ENCODE results near the gene ZNF423. TPM values are rescaled to one million over a fixed set of nuclear protein-coding genes. Genes with fewer than 3 reads are reported as not detected.

ZNF423 gene
- total RNA-seq, 1 experiment from 2014 or later, result 0.49 TPM

GRCh38 chr16:49473773-49474172 lies 382.1 kb downstream of the ZNF423 start:
- DNase-seq (ENCODE audit: low read depth, low spot score) (no peak), ATAC-seq (no peak)
- Histone ChIP-seq H3K4me3 (ENCODE audit: low read depth in 2 of 2, low read length in 2 of 2) (no peak overlapping the region), H3K27me3 (ENCODE audit: control insufficient read depth, insufficient read depth, low read length) (no peaks in the 10 kb centered on the region), H3K27ac (ENCODE audit: low read length) (no peak overlapping the region), H3K9me3 (ENCODE audit: control insufficient read depth, insufficient read depth, low read depth, low read length) (no peaks in the 10 kb centered on the region), H3K36me3 (ENCODE audit: control insufficient read depth, insufficient read depth, low read length) (no peaks in the 10 kb centered on the region), H3K4me1 (ENCODE audit: control insufficient read depth, insufficient read depth, low read length) (no peaks in the 10 kb centered on the region)
- ChIA-PET CTCF (interaction anchor here (0.7 kb wide), 1 partner anchor 362 kb away, joined by 4 read pairs; no protein-coding TSS in a partner anchor), POLR2A (no interaction called here)
- no TSS peak for BruUV-seq (replicated peaks)
- intact Hi-C loops (cut with micrococcal nuclease; ENCODE audit: unreplicated experiment), result no loop called here
- in situ Hi-C loops (cut with HindIII; ENCODE audit: low pct_unique_long_range_greater_than_20kb, low sequenced_read_pairs), result no loop called here
- TF ChIP-seq SIN3A (IDR thresholded peaks at IDR 0.05; ENCODE audit: borderline replicate concordance, insufficient read depth, low read depth, low read length), result no peak
- TF ChIP-seq TCF7L2 (IDR thresholded peaks at IDR 0.05; ENCODE audit: low read depth, low read length), result no peak
- TF ChIP-seq, protein P1, sequence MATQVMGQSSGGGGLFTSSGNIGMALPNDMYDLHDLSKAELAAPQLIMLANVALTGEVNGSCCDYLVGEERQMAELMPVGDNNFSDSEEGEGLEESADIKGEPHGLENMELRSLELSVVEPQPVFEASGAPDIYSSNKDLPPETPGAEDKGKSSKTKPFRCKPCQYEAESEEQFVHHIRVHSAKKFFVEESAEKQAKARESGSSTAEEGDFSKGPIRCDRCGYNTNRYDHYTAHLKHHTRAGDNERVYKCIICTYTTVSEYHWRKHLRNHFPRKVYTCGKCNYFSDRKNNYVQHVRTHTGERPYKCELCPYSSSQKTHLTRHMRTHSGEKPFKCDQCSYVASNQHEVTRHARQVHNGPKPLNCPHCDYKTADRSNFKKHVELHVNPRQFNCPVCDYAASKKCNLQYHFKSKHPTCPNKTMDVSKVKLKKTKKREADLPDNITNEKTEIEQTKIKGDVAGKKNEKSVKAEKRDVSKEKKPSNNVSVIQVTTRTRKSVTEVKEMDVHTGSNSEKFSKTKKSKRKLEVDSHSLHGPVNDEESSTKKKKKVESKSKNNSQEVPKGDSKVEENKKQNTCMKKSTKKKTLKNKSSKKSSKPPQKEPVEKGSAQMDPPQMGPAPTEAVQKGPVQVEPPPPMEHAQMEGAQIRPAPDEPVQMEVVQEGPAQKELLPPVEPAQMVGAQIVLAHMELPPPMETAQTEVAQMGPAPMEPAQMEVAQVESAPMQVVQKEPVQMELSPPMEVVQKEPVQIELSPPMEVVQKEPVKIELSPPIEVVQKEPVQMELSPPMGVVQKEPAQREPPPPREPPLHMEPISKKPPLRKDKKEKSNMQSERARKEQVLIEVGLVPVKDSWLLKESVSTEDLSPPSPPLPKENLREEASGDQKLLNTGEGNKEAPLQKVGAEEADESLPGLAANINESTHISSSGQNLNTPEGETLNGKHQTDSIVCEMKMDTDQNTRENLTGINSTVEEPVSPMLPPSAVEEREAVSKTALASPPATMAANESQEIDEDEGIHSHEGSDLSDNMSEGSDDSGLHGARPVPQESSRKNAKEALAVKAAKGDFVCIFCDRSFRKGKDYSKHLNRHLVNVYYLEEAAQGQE (IDR thresholded peaks at IDR 0.05; ENCODE audit: insufficient read depth in 1 of 2, low read depth in 2 of 2, low read length in 1 of 2), result no peak
- no peak for TF ChIP-seq POLR2AphosphoS5 (IDR thresholded peaks at IDR 0.05; ENCODE audit: low read depth, low read length)
- no peak for TF ChIP-seq CTCF (IDR thresholded peaks at IDR 0.05)

DNA sequence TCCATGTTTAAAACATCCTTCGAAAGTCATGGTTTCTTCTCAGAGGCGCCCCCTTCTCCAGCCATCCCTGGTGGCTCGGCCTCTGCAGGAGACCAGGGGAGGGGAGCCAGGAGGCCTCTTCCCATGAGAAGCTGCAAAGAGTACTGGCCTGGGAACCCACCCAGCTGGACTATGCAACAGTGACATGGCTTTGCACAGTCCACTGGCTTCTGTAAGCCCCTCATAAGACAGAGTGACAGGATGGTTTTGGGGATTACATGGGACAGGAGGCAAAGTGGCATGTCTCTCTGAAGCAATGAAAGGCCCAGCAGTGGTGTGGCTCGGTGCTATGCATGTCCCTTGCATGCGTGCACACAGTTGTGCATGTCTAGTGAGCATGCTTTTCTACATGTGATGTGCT lies 382.8 kb downstream of the ZNF423 start:
- Histone ChIP-seq H3K4me1 (ENCODE audit: control insufficient read depth, insufficient read depth, low read length) (no peaks in the 10 kb centered on the region), H3K9me3 (ENCODE audit: control insufficient read depth, insufficient read depth, low read depth, low read length) (no peaks in the 10 kb centered on the region), H3K4me3 (ENCODE audit: low read depth in 2 of 2, low read length in 2 of 2) (no peak overlapping the region), H3K27me3 (ENCODE audit: control insufficient read depth, insufficient read depth, low read length) (no peaks in the 10 kb centered on the region), H3K27ac (ENCODE audit: low read length) (no peak overlapping the region), H3K36me3 (ENCODE audit: control insufficient read depth, insufficient read depth, low read length) (no peaks in the 10 kb centered on the region)
- no TSS peak for BruUV-seq (replicated peaks)
- DNase-seq (ENCODE audit: low read depth, low spot score) (no peak), ATAC-seq (no peak)
- intact Hi-C loops (cut with micrococcal nuclease; ENCODE audit: unreplicated experiment), result no loop called here
- ChIA-PET CTCF (interaction anchor here (0.7 kb wide), 1 partner anchor 363 kb away, joined by 4 read pairs; no protein-coding TSS in a partner anchor), POLR2A (no interaction called here)
- in situ Hi-C loops (cut with HindIII; ENCODE audit: low pct_unique_long_range_greater_than_20kb, low sequenced_read_pairs), result no loop called here
- TF ChIP-seq TCF7L2 (IDR thresholded peaks at IDR 0.05; ENCODE audit: low read depth, low read length), result no peak
- TF ChIP-seq, protein P1 (IDR thresholded peaks at IDR 0.05; ENCODE audit: insufficient read depth in 1 of 2, low read depth in 2 of 2, low read length in 1 of 2), result no peak
- no peak for TF ChIP-seq POLR2AphosphoS5 (IDR thresholded peaks at IDR 0.05; ENCODE audit: low read depth, low read length)
- no peak for TF ChIP-seq SIN3A (IDR thresholded peaks at IDR 0.05; ENCODE audit: borderline replicate concordance, insufficient read depth, low read depth, low read length)
- TF ChIP-seq CTCF (IDR thresholded peaks at IDR 0.05), result no peak
